Sigmoid colon (tissue), 7 donors: ENCODE data around the gene COLEC12. TPM values are rescaled to one million over a fixed set of nuclear protein-coding genes. Genes with fewer than 3 reads are reported as not detected.
A peak's percentile ranks its signal among the peaks of the same experiment; 100 is the strongest.

Source experiments
- DNase-seq: peaks from one replicate; pipeline ENCODE4 v3.0.0-alpha.2; 2019
- H3K27ac ChIP-seq, 4 donors: fragments of 200-600 bp; sonication (generic); one replicate each; pipeline ENCODE4 v1.5.1; 2016 to 2019; ENCODE audit warnings: mild to moderate bottlenecking in 1 of 4
- H3K27me3 ChIP-seq, 3 donors: fragments of 200-600 bp; sonication (generic); one replicate each; pipeline ENCODE4 v1.5.1; 2019; ENCODE audit warnings: mild to moderate bottlenecking in 1 of 3
- H3K36me3 ChIP-seq, 4 donors: fragments of 200-600 bp; sonication (generic); one replicate each; pipeline ENCODE4 v1.5.1; 2016 to 2019
- H3K4me1 ChIP-seq, 4 donors: fragments of 200-600 bp; sonication (generic); one replicate each; pipeline ENCODE4 v1.5.1; 2017 to 2019
- H3K4me3 ChIP-seq, 4 donors: fragments of 200-600 bp; sonication (generic); one replicate each; pipeline ENCODE4 v1.5.1; 2017 to 2019; ENCODE audit warnings: mild to moderate bottlenecking in 2 of 4, moderate library complexity in 1 of 4
- H3K9me3 ChIP-seq, 4 donors: fragments of 200-600 bp in 3 of 4; sonication (generic) in 3 of 4; one replicate each; pipeline versions ENCODE4 v1.5.1 to v1.6.1; 2013 to 2019
- EP300 ChIP-seq, 4 donors: sonication (generic); formaldehyde crosslinking; IDR thresholded peaks; one replicate each; pipeline ENCODE4 v1.6.1; 2017; ENCODE audit warnings: antibody characterized with exemption in 4 of 4
- POLR2A ChIP-seq, 2 donors: fragments of 450-650 bp; IDR thresholded peaks; one replicate each; pipeline ENCODE4 v1.6.1; 2016; ENCODE audit warnings: antibody characterized with exemption in 2 of 2, mild to moderate bottlenecking in 2 of 2, moderate library complexity in 2 of 2
- POLR2AphosphoS5 ChIP-seq, 4 donors: sonication (generic); formaldehyde crosslinking; IDR thresholded peaks; one replicate each; pipeline ENCODE4 v1.6.1; 2017; ENCODE audit warnings: antibody characterized with exemption in 4 of 4
- WGBS, 2 donors: extraction: QIAGEN DNeasy Blood & Tissue Kit; methylation state at CpG; one replicate each; pipeline ENCODE4 v1.1.7; 2013; 5-methylcytosine and 5-hydroxymethylcytosine counted together
- intact Hi-C: fragments of 100-400 bp; cut with DNase I; formaldehyde crosslinking; loops from one replicate; pipeline ENCODE4 v1.15.1; 2023
- polyA plus RNA-seq, 3 donors: library from polyadenylated mRNA; stranded (reverse); fragments of 200-250 nt; gene quantifications; one replicate each; pipeline ENCODE4 v1.2.3, GENCODE V29; 2013
- total RNA-seq, 4 donors: library from RNA; depleted of rRNA; stranded (reverse); fragments of >200 nt; gene quantifications; one replicate each; pipeline ENCODE4 v1.1.0, GENCODE V29; 2016
- TF ChIP-seq, protein P1 (sequence below), 4 experiments: fragments of 450-650 bp in 3 of 4; fragments of 200-600 bp in 1 of 4; IDR thresholded peaks; one replicate each; pipeline ENCODE4 v1.5.1; 2016 to 2019; ENCODE audit warnings: antibody characterized with exemption in 4 of 4, mild to moderate bottlenecking in 3 of 4, moderate library complexity in 2 of 4
- donor health status: healthy with polysubstance abuse.
- donor health status: Bipolar disorder and iron deficiency.
- donor health status: healthy.

The COLEC12 gene
- total and polyA plus RNA-seq, 7 donors: 0.69 to 24.7 (median 15.9) TPM

DNA sequence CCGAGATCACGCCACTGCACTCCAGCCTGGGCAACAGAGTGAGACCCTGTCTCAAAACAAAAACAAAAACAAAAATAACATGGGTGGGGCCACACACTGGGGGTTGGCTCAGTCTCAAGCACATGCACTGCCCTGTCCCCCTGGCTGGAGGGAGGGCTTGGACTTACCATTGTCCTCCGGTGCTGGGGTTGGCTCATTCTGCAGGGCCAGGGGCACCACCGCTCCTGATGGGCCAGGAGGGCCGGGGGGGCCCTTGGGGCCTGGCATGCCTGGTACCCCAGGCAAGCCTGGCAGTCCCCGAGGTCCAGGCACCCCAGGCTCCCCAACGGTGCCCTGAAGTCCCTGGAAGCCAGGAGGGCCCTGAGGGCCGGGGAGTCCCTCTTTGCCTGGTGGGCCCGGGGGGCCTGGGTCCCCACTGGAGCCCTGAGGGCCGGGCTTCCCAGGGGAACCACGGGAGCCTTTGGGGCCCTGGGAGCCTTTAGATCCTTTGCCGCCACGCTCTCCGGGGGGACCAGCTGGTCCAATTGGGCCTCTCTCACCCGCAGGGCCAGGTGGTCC lies 165.8 kb downstream of the COLEC12 start:
- Histone ChIP-seq H3K4me1 (peaks cover 0 to 39% (median 36%) of the 10 kb centered on the region in 4 donors), H3K27me3 (no peaks in the 10 kb centered on the region), H3K27ac (no peak overlapping the region), H3K4me3 (no peak overlapping the region), H3K9me3 (no peaks in the 10 kb centered on the region), H3K36me3 (no peaks in the 10 kb centered on the region)
- intact Hi-C loops: no loop called here
- DNase-seq: no peak
- 84 to 92% methylated on average over 15 of the region's 15 CpGs for WGBS, 2 donors
- no peak for TF ChIP-seq POLR2A (IDR thresholded peaks at IDR 0.05)
- TF ChIP-seq, protein P1, sequence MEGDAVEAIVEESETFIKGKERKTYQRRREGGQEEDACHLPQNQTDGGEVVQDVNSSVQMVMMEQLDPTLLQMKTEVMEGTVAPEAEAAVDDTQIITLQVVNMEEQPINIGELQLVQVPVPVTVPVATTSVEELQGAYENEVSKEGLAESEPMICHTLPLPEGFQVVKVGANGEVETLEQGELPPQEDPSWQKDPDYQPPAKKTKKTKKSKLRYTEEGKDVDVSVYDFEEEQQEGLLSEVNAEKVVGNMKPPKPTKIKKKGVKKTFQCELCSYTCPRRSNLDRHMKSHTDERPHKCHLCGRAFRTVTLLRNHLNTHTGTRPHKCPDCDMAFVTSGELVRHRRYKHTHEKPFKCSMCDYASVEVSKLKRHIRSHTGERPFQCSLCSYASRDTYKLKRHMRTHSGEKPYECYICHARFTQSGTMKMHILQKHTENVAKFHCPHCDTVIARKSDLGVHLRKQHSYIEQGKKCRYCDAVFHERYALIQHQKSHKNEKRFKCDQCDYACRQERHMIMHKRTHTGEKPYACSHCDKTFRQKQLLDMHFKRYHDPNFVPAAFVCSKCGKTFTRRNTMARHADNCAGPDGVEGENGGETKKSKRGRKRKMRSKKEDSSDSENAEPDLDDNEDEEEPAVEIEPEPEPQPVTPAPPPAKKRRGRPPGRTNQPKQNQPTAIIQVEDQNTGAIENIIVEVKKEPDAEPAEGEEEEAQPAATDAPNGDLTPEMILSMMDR (IDR thresholded peaks at IDR 0.05): no peak
- no peak for TF ChIP-seq EP300 (IDR thresholded peaks at IDR 0.05)
- no peak for TF ChIP-seq POLR2AphosphoS5 (IDR thresholded peaks at IDR 0.05)

DNA sequence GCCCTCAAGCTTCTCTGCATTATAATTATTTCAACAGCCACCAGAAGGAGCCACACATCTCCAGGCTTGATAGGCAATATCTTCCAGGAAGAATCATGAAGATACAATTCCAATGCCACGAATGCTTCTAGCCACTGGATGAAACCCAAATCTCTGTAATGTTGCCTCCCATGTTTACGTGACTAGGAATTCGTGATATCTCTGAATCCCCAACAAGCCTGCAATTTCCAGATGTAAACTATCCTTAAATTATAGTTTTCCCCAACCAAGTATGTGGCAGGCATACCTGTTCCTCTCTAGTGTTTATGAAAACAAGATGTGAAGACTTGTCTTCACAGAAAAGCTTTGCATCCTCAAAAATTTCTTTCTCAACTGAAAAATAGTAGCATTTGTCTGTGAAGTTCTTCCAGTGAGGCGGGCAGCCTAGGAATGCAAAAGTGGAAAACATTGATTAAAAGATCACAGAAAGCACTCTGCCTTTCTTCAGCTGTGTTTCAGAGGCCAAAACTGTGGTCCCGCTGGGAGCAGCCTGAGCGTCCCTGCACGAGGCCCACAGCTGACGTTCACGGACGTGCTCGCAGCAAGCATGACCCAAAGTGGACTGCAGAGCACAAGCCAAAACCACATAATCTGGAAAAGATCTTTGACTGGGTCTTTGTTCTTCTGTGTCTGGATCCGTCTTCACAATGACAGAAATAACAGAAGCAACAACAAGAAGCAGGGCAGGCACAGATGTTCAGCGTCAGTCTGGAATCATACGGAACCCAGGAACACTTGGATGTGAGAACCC lies 167.6 kb downstream of the COLEC12 start:
- intact Hi-C loops: no loop called here
- peak overlapping the region in 3 of 4 donors; percentile 52 to 76 (median 64) for H3K27ac ChIP-seq
- H3K36me3 ChIP-seq: no peaks in the 10 kb centered on the region
- H3K9me3 ChIP-seq: no peaks in the 10 kb centered on the region
- peak in 1 of 4 donors; percentile 67 for TF ChIP-seq EP300 (IDR thresholded peaks at IDR 0.05)
- peak; percentile 21 to 77 (median 62) for TF ChIP-seq POLR2AphosphoS5 (IDR thresholded peaks at IDR 0.05)
- TF ChIP-seq, protein P1 (IDR thresholded peaks at IDR 0.05): no peak
- no peak overlapping the region for H3K4me3 ChIP-seq
- WGBS, 2 donors: 76 to 80% methylated on average over 14 of the region's 14 CpGs
- peaks cover 0 to 33% (median 29%) of the 10 kb centered on the region in 4 donors for H3K4me1 ChIP-seq
- no peaks in the 10 kb centered on the region for H3K27me3 ChIP-seq
- peak; percentile 86 for DNase-seq

DNA sequence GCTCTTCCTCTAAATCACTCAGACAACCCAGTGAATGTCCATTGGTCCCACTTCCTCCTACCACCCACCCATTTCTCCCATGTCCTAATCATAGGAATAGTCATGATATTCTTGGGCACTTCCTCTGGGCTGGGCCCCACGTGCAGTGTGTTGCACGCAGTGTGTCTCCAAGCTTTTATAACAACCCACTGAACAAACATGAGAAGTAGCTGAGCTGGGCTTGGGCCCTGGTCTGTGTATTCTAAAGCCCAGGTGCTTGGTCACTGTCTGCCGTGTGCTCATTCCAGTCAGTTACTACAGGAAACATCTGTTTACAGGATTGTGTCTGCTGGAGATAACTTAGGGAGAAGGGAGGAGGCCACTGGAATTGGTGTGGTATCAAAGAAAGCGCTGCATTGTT lies 168.5 kb downstream of the COLEC12 start:
- DNase-seq: no peak
- Histone ChIP-seq H3K4me3 (no peak overlapping the region), H3K27ac (peak overlapping the region in 3 of 4 donors; percentile 52 to 76 (median 64)), H3K9me3 (no peaks in the 10 kb centered on the region), H3K36me3 (no peaks in the 10 kb centered on the region), H3K4me1 (peaks cover 0 to 33% (median 29%) of the 10 kb centered on the region in 4 donors), H3K27me3 (no peaks in the 10 kb centered on the region)
- intact Hi-C loops: no loop called here
- TF ChIP-seq POLR2AphosphoS5 (IDR thresholded peaks at IDR 0.05) (no peak), POLR2A (IDR thresholded peaks at IDR 0.05) (no peak), EP300 (IDR thresholded peaks at IDR 0.05) (no peak)
- TF ChIP-seq, protein P1 (IDR thresholded peaks at IDR 0.05): no peak
- 45 to 52% methylated on average over 4 of the region's 4 CpGs for WGBS, 2 donors

DNA sequence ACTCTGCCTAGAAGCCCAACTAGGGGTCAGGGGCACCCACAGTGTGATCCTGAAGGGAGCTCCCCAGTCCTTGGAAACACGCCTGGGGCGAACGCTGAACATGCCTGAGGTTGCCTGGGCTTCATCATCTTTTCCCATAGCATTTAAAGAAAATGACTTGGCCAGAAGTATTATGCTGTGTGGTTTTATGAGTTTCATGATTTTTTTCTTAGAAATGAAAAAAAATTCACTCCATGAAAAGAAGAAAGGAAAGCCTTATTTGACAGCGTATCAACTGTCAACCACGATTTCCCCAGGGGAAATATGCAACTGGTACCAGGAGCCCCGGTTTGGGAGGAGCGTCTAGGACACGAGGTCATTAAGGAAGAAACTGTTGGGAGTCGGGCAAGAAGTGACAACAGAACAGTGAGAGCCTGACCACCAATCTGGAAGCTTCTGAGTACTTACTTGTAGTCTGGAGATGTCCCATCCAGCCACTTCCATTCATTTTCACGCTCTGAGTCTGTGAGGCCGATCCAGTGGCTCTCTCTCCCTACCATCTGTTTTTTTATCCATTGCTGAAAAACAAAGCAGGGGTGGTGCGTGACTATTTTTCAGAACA lies 169.2 kb downstream of the COLEC12 start:
- Histone ChIP-seq H3K27ac (peak overlapping the region in 3 of 4 donors; percentile 52 to 76 (median 64)), H3K9me3 (no peaks in the 10 kb centered on the region), H3K27me3 (no peaks in the 10 kb centered on the region), H3K4me1 (peaks cover 0 to 33% (median 29%) of the 10 kb centered on the region in 4 donors), H3K36me3 (no peaks in the 10 kb centered on the region), H3K4me3 (no peak overlapping the region)
- 58 to 72% methylated on average over 12 of the region's 12 CpGs for WGBS, 2 donors
- no peak for DNase-seq
- intact Hi-C loops: no loop called here
- TF ChIP-seq POLR2A (IDR thresholded peaks at IDR 0.05) (no peak), EP300 (IDR thresholded peaks at IDR 0.05) (peak in 1 of 4 donors; percentile 2), POLR2AphosphoS5 (IDR thresholded peaks at IDR 0.05) (peak in 3 of 4 donors; percentile 27 to 52 (median 51))
- TF ChIP-seq, protein P1 (IDR thresholded peaks at IDR 0.05): no peak
